Inferior parietal cortex (tissue), 1 donor: ENCODE results near the gene USF2.
"Not testable (repeated sequence)": the region's sequence is repeated elsewhere in the genome, so short reads cannot be mapped to it uniquely, and the experiment has no call there.

Experiments
- DNase-seq: peaks from one replicate; pipeline ENCODE4 v3.0.0-alpha.2; 2016; ENCODE audit errors: extremely low spot score

The USF2 gene

GRCh38 chr19:35285465-35285864, 16.7 kb downstream of the USF2 start:
- DNase-seq = not testable (repeated sequence)

GRCh38 chr19:35286101-35286500, 17.3 kb downstream of the USF2 start:
- not testable (repeated sequence) for DNase-seq

- DNase-seq = no peak
Observed at GRCh38 chr19:35287713-35288112, 19.0 kb downstream of the USF2 start.

GRCh38 chr19:35288331-35288730, 19.6 kb downstream of the USF2 start:
- DNase-seq = no peak

GRCh38 chr19:35288906-35289305, 20.1 kb downstream of the USF2 start:
- no peak for DNase-seq

- peak; percentile 64 for DNase-seq
Observed at GRCh38 chr19:35290381-35291127, 21.8 kb downstream of the USF2 start.

- no peak for DNase-seq
Observed at GRCh38 chr19:35291259-35291658, 22.5 kb downstream of the USF2 start.

GRCh38 chr19:35291916-35292315, 23.2 kb downstream of the USF2 start, which contains the start of gene MAG:
Gene MAG, plus strand, starts transcription at chr19:35292161. Its CDS starts 3,248 bp downstream, at chr19:35295409.
- DNase-seq = peak; percentile 77

GRCh38 chr19:35292421-35293362, 23.9 kb downstream of the USF2 start:
- DNase-seq = no peak

- DNase-seq = no peak
Observed at GRCh38 chr19:35293363-35293739, 24.6 kb downstream of the USF2 start.

- DNase-seq = no peak
Observed at GRCh38 chr19:35293808-35294207, 25.0 kb downstream of the USF2 start.

- DNase-seq = no peak
Observed at GRCh38 chr19:35294328-35294727, 25.6 kb downstream of the USF2 start.

GRCh38 chr19:35294859-35295791, 26.4 kb downstream of the USF2 start:
- DNase-seq = no peak

GRCh38 chr19:35295792-35296462, 27.2 kb downstream of the USF2 start:
- DNase-seq = no peak

- DNase-seq = no peak
Observed at GRCh38 chr19:35296644-35297514, 28.1 kb downstream of the USF2 start.

- DNase-seq = no peak
Observed at GRCh38 chr19:35297515-35297848, 28.7 kb downstream of the USF2 start.

- DNase-seq = no peak
Observed at GRCh38 chr19:35297922-35298321, 29.2 kb downstream of the USF2 start.

- DNase-seq = no peak
Observed at GRCh38 chr19:35298561-35298972, 29.8 kb downstream of the USF2 start.

GRCh38 chr19:35299523-35300338, 31.0 kb downstream of the USF2 start:
- DNase-seq = no peak
